ENCODE measurements around the gene SNRPE. TPM values are rescaled to one million over a fixed set of nuclear protein-coding genes. Genes with fewer than 3 reads are reported as not detected.

Gene SNRPE
- total RNA-seq, 1 donor from 2014 or later = 122 TPM

DNA sequence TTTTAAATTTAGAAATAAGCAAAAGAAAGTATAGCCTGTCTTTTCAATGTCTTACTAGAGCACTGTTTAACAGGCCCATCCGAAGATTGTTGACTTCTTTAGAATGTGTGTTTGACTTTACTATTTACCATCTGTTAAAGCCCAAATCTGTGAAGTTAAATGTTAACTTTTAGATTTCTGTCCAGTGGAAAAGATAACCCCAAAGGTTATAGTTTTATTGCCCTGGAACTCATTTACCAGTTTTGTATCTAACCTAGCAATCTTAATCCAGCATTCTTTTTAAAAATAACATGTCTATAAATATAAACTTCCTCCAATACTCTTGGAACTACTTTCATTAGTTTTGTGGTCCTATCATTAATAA lies 37.9 kb downstream of the SNRPE start:
- no peak overlapping the region for H3K4me2 ChIP-seq (ENCODE audit: low read length)
- H4K20me1 ChIP-seq (ENCODE audit: insufficient read depth, low read length) = no peaks in the 10 kb centered on the region
- Mint-ChIP-seq H3K9me3 (ENCODE audit: unreplicated experiment) (peaks cover 9% of the 10 kb centered on the region), H3K36me3 (ENCODE audit: low read depth, unreplicated experiment) (peaks cover 6% of the 10 kb centered on the region), H3K4me1 (ENCODE audit: low read depth, unreplicated experiment) (no peaks in the 10 kb centered on the region), H3K27ac (ENCODE audit: unreplicated experiment) (no peak overlapping the region), H3K4me3 (ENCODE audit: unreplicated experiment) (no peak overlapping the region), H3K27me3 (ENCODE audit: low read depth, unreplicated experiment) (no peaks in the 10 kb centered on the region)
- no peak for DNase-seq (ENCODE audit: low read depth)
- H3K9ac ChIP-seq (ENCODE audit: low read length) = no peak overlapping the region
- no peaks in the 10 kb centered on the region for H3K4me1 ChIP-seq (ENCODE audit: insufficient read depth, low read length)
- FAIRE-seq = no peak
- TF ChIP-seq EZH2 (IDR thresholded peaks at IDR 0.05; ENCODE audit: insufficient read depth, low read length) = no peak
- TF ChIP-seq, protein P1, sequence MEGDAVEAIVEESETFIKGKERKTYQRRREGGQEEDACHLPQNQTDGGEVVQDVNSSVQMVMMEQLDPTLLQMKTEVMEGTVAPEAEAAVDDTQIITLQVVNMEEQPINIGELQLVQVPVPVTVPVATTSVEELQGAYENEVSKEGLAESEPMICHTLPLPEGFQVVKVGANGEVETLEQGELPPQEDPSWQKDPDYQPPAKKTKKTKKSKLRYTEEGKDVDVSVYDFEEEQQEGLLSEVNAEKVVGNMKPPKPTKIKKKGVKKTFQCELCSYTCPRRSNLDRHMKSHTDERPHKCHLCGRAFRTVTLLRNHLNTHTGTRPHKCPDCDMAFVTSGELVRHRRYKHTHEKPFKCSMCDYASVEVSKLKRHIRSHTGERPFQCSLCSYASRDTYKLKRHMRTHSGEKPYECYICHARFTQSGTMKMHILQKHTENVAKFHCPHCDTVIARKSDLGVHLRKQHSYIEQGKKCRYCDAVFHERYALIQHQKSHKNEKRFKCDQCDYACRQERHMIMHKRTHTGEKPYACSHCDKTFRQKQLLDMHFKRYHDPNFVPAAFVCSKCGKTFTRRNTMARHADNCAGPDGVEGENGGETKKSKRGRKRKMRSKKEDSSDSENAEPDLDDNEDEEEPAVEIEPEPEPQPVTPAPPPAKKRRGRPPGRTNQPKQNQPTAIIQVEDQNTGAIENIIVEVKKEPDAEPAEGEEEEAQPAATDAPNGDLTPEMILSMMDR (IDR thresholded peaks at IDR 0.05; ENCODE audit: insufficient read depth, low read depth, low read length) = no peak
- no peak overlapping the region for H2AFZ ChIP-seq (ENCODE audit: low read depth, low read length)
- H3K27me3 ChIP-seq (ENCODE audit: insufficient read depth, low read length) = no peaks in the 10 kb centered on the region
- H3K79me2 ChIP-seq (ENCODE audit: insufficient read depth, low read length) = no peaks in the 10 kb centered on the region
- no peak overlapping the region for H3K27ac ChIP-seq (ENCODE audit: low read depth, low read length)
- H3K4me3 ChIP-seq (ENCODE audit: insufficient read depth, low read depth, low read length) = no peak overlapping the region
- no peaks in the 10 kb centered on the region for H3K9me3 ChIP-seq (ENCODE audit: insufficient read depth, low read depth, low read length)
- no peaks in the 10 kb centered on the region for H3K36me3 ChIP-seq (ENCODE audit: insufficient read depth, low read length)

DNA sequence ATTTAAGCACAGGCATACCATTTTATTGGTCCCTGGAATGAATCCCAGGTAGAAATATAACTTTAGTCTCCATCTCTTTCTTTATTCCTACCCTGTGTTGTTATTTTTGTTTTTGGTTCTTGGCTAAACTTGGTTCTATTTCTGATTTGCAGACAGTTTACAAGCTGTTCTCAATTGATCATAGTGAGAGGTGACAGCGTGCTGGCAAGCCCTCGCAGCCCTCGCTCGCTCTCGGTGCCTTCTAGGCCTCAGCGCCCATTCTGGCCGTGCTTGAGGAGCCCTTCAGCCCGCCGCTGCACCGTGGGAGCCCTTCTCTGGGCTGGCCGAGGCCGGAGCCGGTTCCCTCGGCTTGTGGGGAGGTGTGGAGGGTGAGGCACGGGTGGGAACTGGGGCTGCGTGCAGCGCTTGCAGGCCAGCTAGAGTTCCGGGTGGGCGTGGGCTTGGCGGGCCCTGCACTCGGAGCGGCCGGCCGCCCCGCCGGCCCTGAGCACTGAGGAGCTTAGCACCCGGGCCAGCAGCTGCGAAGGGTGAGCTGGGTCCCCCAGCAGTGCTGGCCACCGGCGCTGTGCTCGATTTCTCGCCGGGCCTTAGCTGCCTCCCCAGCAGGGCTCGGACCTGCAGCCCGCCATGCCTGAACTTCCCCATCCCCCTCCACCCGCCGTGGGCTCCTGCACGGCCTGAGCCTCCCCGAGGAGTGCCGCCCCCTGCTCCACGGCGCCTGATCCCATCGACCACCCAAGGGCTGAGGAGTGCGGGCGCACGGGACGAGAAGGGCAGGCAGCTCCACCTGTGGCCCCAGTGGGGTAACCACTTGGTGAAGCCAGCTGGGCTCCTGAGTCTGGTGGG lies 38.7 kb downstream of the SNRPE start:
- DNase-seq (ENCODE audit: low read depth) = no peak
- no peak overlapping the region for H3K27ac ChIP-seq (ENCODE audit: low read depth, low read length)
- no peak overlapping the region for H3K27ac Mint-ChIP-seq (ENCODE audit: unreplicated experiment)

More for the DNA sequence above, 38.7 kb downstream of the SNRPE start:
- Histone ChIP-seq H3K9ac (ENCODE audit: low read length) (no peak overlapping the region), H4K20me1 (ENCODE audit: insufficient read depth, low read length) (no peaks in the 10 kb centered on the region), H3K36me3 (ENCODE audit: insufficient read depth, low read length) (no peaks in the 10 kb centered on the region), H3K9me3 (ENCODE audit: insufficient read depth, low read depth, low read length) (no peaks in the 10 kb centered on the region), H3K4me2 (ENCODE audit: low read length) (no peak overlapping the region), H3K79me2 (ENCODE audit: insufficient read depth, low read length) (no peaks in the 10 kb centered on the region), H3K27me3 (ENCODE audit: insufficient read depth, low read length) (no peaks in the 10 kb centered on the region), H3K4me3 (ENCODE audit: insufficient read depth, low read depth, low read length) (no peak overlapping the region), H3K4me1 (ENCODE audit: insufficient read depth, low read length) (no peaks in the 10 kb centered on the region), H2AFZ (ENCODE audit: low read depth, low read length) (no peak overlapping the region)
- H3K9me3 Mint-ChIP-seq (ENCODE audit: unreplicated experiment) = peaks cover 7% of the 10 kb centered on the region
- H3K36me3 Mint-ChIP-seq (ENCODE audit: low read depth, unreplicated experiment) = peaks cover 3% of the 10 kb centered on the region
- no peak for FAIRE-seq
- TF ChIP-seq EZH2 (IDR thresholded peaks at IDR 0.05; ENCODE audit: insufficient read depth, low read length) = no peak
- TF ChIP-seq, protein P1 (IDR thresholded peaks at IDR 0.05; ENCODE audit: insufficient read depth, low read depth, low read length) = no peak
- no peaks in the 10 kb centered on the region for H3K27me3 Mint-ChIP-seq (ENCODE audit: low read depth, unreplicated experiment)
- H3K4me1 Mint-ChIP-seq (ENCODE audit: low read depth, unreplicated experiment) = no peaks in the 10 kb centered on the region
- no peak overlapping the region for H3K4me3 Mint-ChIP-seq (ENCODE audit: unreplicated experiment)
